ENCODE measurements around the gene SSC5D.

SSC5D gene

DNA sequence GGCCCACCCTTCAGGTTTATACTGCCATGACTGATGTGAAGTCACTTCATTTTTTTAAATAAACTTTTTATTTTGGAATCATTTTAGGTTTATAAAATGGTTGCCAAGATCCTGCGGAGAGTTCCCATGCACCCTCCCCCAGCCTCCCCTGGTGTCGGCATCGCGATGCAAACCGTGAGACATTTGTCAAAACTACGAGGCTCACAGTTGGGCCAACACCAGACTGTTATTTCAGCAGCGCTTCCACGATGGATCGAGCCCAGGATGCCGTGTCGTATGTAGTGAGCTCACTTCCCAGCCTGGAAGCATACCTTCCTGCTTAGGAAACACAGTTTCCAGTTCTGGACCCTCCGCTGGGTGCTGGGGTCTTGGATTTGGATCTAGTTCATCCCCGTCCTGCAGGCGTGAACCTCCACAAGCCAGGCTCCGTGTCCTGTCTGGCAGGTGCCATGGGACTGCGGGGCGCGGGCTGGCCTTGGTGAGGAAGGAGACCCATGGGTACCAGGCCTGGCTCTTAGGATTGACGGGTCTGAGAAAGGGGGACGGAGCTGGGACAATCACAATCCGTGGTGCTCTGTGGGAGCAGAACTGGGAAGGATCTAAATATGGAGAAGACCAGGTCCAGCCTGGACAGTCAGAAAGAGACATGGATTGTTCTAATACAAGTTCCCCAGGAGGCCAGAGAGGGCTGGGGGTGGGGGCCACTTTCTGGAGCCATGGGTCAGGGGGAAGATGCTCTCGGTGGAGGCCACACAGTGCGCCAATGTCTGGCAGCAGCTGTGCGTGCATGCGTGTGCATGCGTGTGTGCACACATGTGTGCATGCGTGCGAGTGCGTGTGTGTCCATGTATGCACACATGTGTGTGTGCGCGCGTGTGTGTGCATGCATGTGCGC lies 51.1 kb downstream of the SSC5D start:
- TF ChIP-seq, protein P1, sequence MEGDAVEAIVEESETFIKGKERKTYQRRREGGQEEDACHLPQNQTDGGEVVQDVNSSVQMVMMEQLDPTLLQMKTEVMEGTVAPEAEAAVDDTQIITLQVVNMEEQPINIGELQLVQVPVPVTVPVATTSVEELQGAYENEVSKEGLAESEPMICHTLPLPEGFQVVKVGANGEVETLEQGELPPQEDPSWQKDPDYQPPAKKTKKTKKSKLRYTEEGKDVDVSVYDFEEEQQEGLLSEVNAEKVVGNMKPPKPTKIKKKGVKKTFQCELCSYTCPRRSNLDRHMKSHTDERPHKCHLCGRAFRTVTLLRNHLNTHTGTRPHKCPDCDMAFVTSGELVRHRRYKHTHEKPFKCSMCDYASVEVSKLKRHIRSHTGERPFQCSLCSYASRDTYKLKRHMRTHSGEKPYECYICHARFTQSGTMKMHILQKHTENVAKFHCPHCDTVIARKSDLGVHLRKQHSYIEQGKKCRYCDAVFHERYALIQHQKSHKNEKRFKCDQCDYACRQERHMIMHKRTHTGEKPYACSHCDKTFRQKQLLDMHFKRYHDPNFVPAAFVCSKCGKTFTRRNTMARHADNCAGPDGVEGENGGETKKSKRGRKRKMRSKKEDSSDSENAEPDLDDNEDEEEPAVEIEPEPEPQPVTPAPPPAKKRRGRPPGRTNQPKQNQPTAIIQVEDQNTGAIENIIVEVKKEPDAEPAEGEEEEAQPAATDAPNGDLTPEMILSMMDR (IDR thresholded peaks at IDR 0.05; ENCODE audit: low read depth, low read length): no peak
- H3K9me3 ChIP-seq: no peaks in the 10 kb centered on the region

DNA sequence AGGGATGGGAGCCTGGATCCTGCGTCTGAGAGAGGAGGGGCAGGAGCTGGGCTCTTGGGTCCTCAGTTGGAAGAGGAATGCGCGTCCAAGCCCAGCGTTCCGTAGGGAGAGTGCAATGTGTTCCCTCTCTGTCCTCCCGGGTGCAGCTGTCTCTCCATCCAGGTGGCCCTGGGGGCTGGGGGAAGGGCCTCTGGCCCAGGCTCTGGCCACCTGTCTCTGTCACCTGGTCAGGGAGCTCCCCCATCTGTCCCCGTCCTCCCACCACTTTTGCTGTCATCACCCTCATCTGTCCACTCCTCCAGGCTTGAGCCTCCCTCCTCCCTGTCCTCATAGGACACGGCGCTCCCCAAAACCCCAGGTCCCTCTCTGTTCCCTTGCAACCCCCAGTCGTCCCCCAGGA lies 52.4 kb downstream of the SSC5D start:
- no peaks in the 10 kb centered on the region for H3K27me3 ChIP-seq

More for the DNA sequence above, 51.1 kb downstream of the SSC5D start:
- no peak overlapping the region for H3K4me3 ChIP-seq (ENCODE audit: low read depth, low read length)
- H3K27me3 ChIP-seq: no peaks in the 10 kb centered on the region
- no peaks in the 10 kb centered on the region for H3K4me1 ChIP-seq
- no peak for DNase-seq
- H3K36me3 ChIP-seq: no peaks in the 10 kb centered on the region

DNA sequence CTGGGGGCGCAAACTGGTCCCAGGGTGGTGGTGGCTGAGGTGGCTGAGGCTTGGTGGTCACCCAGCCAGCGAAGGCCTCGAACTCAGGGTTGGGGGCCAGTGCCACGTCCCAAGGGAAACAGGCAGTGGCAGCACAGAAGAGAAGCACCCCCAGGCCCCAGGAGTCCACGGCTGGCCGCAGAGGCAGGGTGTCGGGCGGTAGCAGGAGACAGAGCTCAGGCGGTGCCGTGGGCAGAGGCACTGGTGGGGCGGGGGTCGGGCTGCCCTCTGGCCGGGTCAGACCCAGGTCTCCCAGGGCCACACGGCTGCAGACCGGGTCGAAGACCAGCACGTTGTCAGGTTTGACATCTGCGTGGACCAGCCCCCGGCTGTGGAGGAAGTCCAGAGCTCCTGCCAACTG lies 52.9 kb downstream of the SSC5D start:
- no peak overlapping the region for H3K4me3 ChIP-seq (ENCODE audit: low read depth, low read length)
- no peaks in the 10 kb centered on the region for H3K9me3 ChIP-seq
- no peak for DNase-seq
- H3K36me3 ChIP-seq: no peaks in the 10 kb centered on the region
- H3K4me1 ChIP-seq: no peaks in the 10 kb centered on the region
- H3K27me3 ChIP-seq: no peaks in the 10 kb centered on the region
- TF ChIP-seq, protein P1 (IDR thresholded peaks at IDR 0.05; ENCODE audit: low read depth, low read length): no peak

More for the DNA sequence above, 52.4 kb downstream of the SSC5D start:
- TF ChIP-seq, protein P1 (IDR thresholded peaks at IDR 0.05; ENCODE audit: low read depth, low read length): no peak
- no peaks in the 10 kb centered on the region for H3K4me1 ChIP-seq
- no peak for DNase-seq
- H3K9me3 ChIP-seq: no peaks in the 10 kb centered on the region
- H3K4me3 ChIP-seq (ENCODE audit: low read depth, low read length): no peak overlapping the region
- H3K36me3 ChIP-seq: no peaks in the 10 kb centered on the region

DNA sequence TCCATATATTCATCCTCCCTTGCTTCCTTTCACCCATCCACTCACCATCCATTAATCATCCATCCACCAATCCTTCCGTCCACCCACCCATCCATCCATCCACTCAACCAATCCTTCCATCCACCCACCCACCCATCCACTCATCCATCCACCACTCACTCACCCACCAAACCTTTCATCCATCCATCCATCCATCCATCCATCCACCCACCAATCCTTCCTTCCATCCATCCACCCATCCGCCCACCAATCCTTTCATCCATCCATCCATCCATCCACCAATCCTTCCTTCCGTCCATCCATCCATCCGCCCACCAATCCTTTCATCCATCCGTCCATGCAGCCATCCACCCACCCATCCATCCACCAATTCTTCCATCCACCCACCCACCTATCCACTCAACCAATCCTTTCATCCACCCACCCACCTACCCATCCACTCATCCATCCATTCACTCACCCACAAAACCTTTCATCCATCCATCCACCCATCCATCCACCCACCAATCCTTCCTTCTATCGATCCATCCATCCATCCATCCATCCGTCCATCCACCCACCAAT lies 54.1 kb downstream of the SSC5D start:
- H3K9me3 ChIP-seq: no peaks in the 10 kb centered on the region
- H3K27me3 ChIP-seq: no peaks in the 10 kb centered on the region
- TF ChIP-seq, protein P1 (IDR thresholded peaks at IDR 0.05; ENCODE audit: low read depth, low read length): no peak

DNA sequence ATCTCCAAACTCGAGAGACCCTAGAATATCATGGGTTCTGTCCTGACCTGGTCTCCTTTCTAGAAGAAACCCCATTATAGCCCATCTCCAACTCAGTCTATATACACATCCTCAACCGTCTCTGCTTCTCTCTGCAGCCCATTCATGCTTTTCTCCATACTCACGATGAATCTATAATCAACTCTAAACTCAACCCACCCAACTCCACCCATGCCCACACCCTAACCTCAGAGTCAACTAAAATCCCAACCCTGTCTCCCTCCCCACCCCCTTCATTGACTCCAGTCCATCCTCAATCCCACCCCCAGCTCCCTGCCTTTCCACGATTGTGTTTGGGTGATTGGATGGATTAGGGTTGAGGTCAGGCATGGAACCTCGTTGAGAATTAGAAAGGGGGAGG lies 55.3 kb downstream of the SSC5D start:
- Histone ChIP-seq H3K9me3 (no peaks in the 10 kb centered on the region), H3K27me3 (no peaks in the 10 kb centered on the region), H3K36me3 (no peaks in the 10 kb centered on the region), H3K4me3 (ENCODE audit: low read depth, low read length) (no peak overlapping the region), H3K4me1 (no peaks in the 10 kb centered on the region; the same call in 1 of the 2 replicates)
- DNase-seq: no peak
- TF ChIP-seq, protein P1 (IDR thresholded peaks at IDR 0.05; ENCODE audit: low read depth, low read length): no peak

More for the DNA sequence above, 54.1 kb downstream of the SSC5D start:
- Histone ChIP-seq H3K36me3 (no peaks in the 10 kb centered on the region), H3K4me1 (no peaks in the 10 kb centered on the region; the same call in 1 of the 2 replicates), H3K4me3 (ENCODE audit: low read depth, low read length) (no peak overlapping the region)
- no peak for DNase-seq

DNA sequence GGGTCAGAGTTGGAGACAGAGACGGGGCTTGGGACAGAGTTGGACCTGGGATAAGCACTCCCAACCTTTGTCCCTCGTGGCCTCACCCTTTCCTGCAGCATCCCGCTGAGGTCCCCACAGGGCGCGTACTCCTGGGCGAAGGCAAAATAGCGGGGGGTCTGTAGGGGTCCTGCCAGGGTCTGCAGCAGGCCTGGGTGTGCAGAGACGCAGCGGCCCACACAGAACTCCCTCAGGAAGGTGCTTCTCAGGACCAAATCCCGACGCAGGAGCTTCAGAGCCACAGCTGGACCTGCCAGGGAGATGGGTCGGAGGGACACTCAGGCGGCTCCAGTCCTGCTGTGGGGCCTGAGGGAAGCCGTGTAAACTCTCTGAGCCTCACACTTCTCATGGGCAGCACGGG lies 55.8 kb downstream of the SSC5D start:
- no peaks in the 10 kb centered on the region for H3K9me3 ChIP-seq

More for the DNA sequence above, 55.8 kb downstream of the SSC5D start:
- TF ChIP-seq, protein P1 (IDR thresholded peaks at IDR 0.05; ENCODE audit: low read depth, low read length): no peak
- DNase-seq: no peak
- H3K27me3 ChIP-seq: no peaks in the 10 kb centered on the region
- H3K4me1 ChIP-seq: no peaks in the 10 kb centered on the region; the same call in 1 of the 2 replicates
- no peaks in the 10 kb centered on the region for H3K36me3 ChIP-seq
- H3K4me3 ChIP-seq (ENCODE audit: low read depth, low read length): no peak overlapping the region
